ENCODE results near the gene DQX1. TPM values are rescaled to one million over a fixed set of nuclear protein-coding genes. Genes with fewer than 3 reads are reported as not detected.

The DQX1 gene
- total RNA-seq, 5 donors from 2014 or later (not counting 1 experiment from before 2014, with no cell fraction given): 0.33 to 0.76 (median 0.47) TPM; not detected in 2

DNA sequence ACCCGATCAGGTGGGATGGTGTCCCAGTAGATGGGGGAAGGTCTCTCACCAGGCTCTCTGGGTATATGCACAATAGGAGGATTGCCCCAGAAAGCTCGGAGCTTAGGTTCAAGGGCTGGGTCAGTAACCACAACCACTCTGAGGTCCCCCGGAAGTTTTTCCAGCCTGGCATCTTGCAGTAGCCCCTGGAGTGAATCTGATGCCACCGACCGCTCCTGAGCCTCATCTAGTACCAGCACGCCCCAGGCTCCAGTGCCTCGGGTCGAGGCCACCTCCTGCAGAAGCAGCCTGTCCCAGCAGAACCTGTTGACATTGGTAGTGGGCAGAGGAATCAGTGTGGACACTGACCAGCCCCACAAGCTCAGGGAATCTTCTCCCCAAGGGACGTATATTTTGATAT lies 2.0 kb downstream of the DQX1 start:
- peaks cover 5 to 18% of the 10 kb centered on the region in 2 experiments for H3K4me1 ChIP-seq (ENCODE audit: control insufficient read depth in 1 of 2, extremely low read depth in 1 of 2, insufficient read depth in 2 of 2, low read length in 2 of 2)
- Mint-ChIP-seq H3K36me3 (peaks cover 25% of the 10 kb centered on the region), H3K9me3 (no peaks in the 10 kb centered on the region), H3K4me1 (peaks cover 14 to 23% (median 22%) of the 10 kb centered on the region in 3 donors), H3K4me3 (no peak overlapping the region), H3K27me3 (peaks cover 19 to 20% of the 10 kb centered on the region in 2 donors), H3K27ac (no peak overlapping the region)
- H3K27me3 ChIP-seq (replicated peaks in 1 of 2; ENCODE audit: control insufficient read depth in 2 of 2, extremely low read depth in 1 of 2, insufficient read depth in 2 of 2, low read length in 1 of 2): peaks cover 2 to 13% of the 10 kb centered on the region in 2 experiments
- CTCF ChIA-PET: interaction anchor here in 1 of 2 donors (0.5 kb wide), 1 partner anchor 625 kb away, joined by 4 read pairs; no protein-coding TSS in a partner anchor
- H3K4me3 ChIP-seq (ENCODE audit: control insufficient read depth in 1 of 2, extremely low read depth in 1 of 2, low read length in 1 of 2): no peak overlapping the region
- no peak overlapping the region for H3K27ac ChIP-seq (ENCODE audit: low read length)
- no peaks in the 10 kb centered on the region for H3K9me3 ChIP-seq
- 100% methylated on average over 1 of the region's 9 CpGs for WGBS (ENCODE audit: insufficient coverage)
- POLR2A ChIA-PET: no interaction called here
- H3K36me3 ChIP-seq (ENCODE audit: control insufficient read depth in 2 of 2, extremely low read depth in 1 of 2, insufficient read depth in 1 of 2, low read length in 1 of 2): peaks cover 3 to 25% of the 10 kb centered on the region in 2 donors
- ATAC-seq (replicated peaks in 1 of 4) (no peak), DNase-seq (no peak)

DNA sequence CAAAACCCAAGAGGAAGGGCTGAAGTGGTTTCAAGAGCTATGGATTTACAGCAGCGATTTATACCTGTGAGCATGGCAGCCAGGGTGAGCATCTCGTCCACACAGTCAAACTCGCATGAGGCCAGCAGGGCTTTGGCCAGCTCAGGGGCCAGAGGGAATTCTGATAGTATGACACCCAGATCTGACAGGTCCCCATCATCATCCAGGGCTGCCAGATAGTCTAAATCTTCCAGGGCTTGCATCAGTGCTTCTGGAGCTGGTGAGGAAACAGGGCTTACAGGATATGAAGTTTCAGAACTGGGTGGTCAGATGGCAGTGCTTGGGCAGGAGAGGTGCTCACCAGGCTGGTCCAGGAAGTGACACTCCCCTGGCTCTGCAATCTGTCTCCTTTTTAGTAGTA lies 3.5 kb downstream of the DQX1 start:
- no peak overlapping the region for H3K27ac Mint-ChIP-seq
- 85% methylated on average over 3 of the region's 3 CpGs for WGBS (ENCODE audit: insufficient coverage)
- CTCF ChIA-PET: no interaction called here

GRCh38 chr2:74516650-74517049 lies 9.4 kb downstream of the DQX1 start:
- peaks cover 56 to 76% of the 10 kb centered on the region in 2 donors for H3K27me3 Mint-ChIP-seq
- no peak overlapping the region for H3K27ac Mint-ChIP-seq
- Histone ChIP-seq H3K36me3 (ENCODE audit: control insufficient read depth in 2 of 2, extremely low read depth in 1 of 2, insufficient read depth in 1 of 2, low read length in 1 of 2) (no peaks in the 10 kb centered on the region), H3K27me3 (replicated peaks in 1 of 2; ENCODE audit: control insufficient read depth in 2 of 2, extremely low read depth in 1 of 2, insufficient read depth in 2 of 2, low read length in 1 of 2) (peaks cover 9 to 82% of the 10 kb centered on the region in 2 experiments), H3K4me3 (ENCODE audit: control insufficient read depth in 1 of 2, extremely low read depth in 1 of 2, low read length in 1 of 2) (peak overlapping the region; percentile 28 to 66), H3K27ac (ENCODE audit: low read length) (no peak overlapping the region), H3K4me1 (ENCODE audit: control insufficient read depth in 1 of 2, extremely low read depth in 1 of 2, insufficient read depth in 2 of 2, low read length in 2 of 2) (peaks cover 7 to 36% of the 10 kb centered on the region in 2 experiments), H3K9me3 (no peaks in the 10 kb centered on the region)
- DNase-seq (no peak), ATAC-seq (replicated peaks in 1 of 4) (no peak)
- peaks cover 14 to 29% (median 21%) of the 10 kb centered on the region in 3 donors for H3K4me1 Mint-ChIP-seq
- no peaks in the 10 kb centered on the region for H3K36me3 Mint-ChIP-seq
- WGBS (ENCODE audit: insufficient coverage): 81% methylated on average over 5 of the region's 13 CpGs
- H3K4me3 Mint-ChIP-seq: peak overlapping the region; percentile 70 to 75 (median 74)
- H3K9me3 Mint-ChIP-seq: no peaks in the 10 kb centered on the region
- CTCF ChIA-PET: interaction anchor here in 1 of 2 donors (0.5 kb wide), 1 partner anchor 370 kb away, joined by 3 read pairs; no protein-coding TSS in a partner anchor
- POLR2A ChIA-PET: no interaction called here

More for the DNA sequence above, 3.5 kb downstream of the DQX1 start:
- H3K9me3 Mint-ChIP-seq: no peaks in the 10 kb centered on the region
- Histone ChIP-seq H3K4me1 (ENCODE audit: control insufficient read depth in 1 of 2, extremely low read depth in 1 of 2, insufficient read depth in 2 of 2, low read length in 2 of 2) (peaks cover 0 to 3% of the 10 kb centered on the region in 2 experiments), H3K4me3 (ENCODE audit: control insufficient read depth in 1 of 2, extremely low read depth in 1 of 2, low read length in 1 of 2) (no peak overlapping the region), H3K9me3 (no peaks in the 10 kb centered on the region), H3K36me3 (ENCODE audit: control insufficient read depth in 2 of 2, extremely low read depth in 1 of 2, insufficient read depth in 1 of 2, low read length in 1 of 2) (peaks cover 3 to 15% of the 10 kb centered on the region in 2 donors), H3K27me3 (replicated peaks in 1 of 2; ENCODE audit: control insufficient read depth in 2 of 2, extremely low read depth in 1 of 2, insufficient read depth in 2 of 2, low read length in 1 of 2) (peaks cover 2 to 26% of the 10 kb centered on the region in 2 experiments), H3K27ac (ENCODE audit: low read length) (no peak overlapping the region)
- peaks cover 33 to 34% of the 10 kb centered on the region in 2 donors for H3K27me3 Mint-ChIP-seq
- peaks cover 3 to 10% (median 9%) of the 10 kb centered on the region in 3 donors for H3K4me1 Mint-ChIP-seq
- DNase-seq (no peak), ATAC-seq (replicated peaks in 1 of 4) (no peak)
- H3K36me3 Mint-ChIP-seq: peaks cover 15% of the 10 kb centered on the region
- POLR2A ChIA-PET: interaction anchor here in 1 of 2 donors (0.5 kb wide), 1 partner anchor 16 kb away, joined by 3 read pairs; no protein-coding TSS in a partner anchor
- no peak overlapping the region for H3K4me3 Mint-ChIP-seq

DNA sequence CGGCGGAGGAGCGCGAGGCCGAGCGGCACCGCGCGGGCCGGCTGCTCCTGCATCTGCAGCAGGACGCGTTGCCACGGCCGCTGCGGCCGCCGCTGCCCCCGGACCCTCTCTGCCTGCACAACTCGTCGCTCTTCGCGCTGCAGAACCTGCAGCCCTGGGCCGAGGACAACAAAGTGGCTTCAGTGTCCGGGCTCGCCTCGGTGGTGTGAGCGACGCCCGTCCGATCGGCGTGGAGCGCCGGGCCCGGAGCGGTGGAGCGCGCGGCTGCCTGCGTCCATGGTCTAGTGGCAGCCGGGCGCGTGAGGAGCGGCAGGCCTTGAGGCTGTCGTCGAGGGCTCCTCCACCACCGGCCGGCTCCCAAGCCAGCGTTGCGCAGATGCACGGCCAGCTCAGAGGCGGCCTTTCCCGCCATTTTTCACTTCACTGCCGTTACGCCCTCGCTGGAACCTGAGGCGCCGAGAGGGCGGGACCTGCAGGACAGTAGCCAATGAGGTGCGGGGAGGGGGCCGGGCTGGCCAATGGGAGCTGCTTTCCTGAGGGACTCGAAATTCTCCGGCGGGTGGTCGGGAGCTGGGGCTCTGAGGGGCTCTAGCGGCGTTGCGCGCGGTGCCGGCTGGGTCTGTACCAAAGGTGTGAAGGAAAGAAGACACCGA lies 9.9 kb downstream of the DQX1 start:
- peaks cover 55 to 79% of the 10 kb centered on the region in 2 donors for H3K27me3 Mint-ChIP-seq
- no peaks in the 10 kb centered on the region for H3K9me3 Mint-ChIP-seq
- H3K27ac Mint-ChIP-seq: no peak overlapping the region
- 6% methylated on average over 65 of the region's 72 CpGs for WGBS (ENCODE audit: insufficient coverage)
- ATAC-seq (replicated peaks in 1 of 4) (peak; percentile 79 to 93 (median 83)), DNase-seq (peak in 34 of 35 experiments; percentile 18 to 75 (median 60))
- peaks cover 14 to 29% (median 21%) of the 10 kb centered on the region in 3 donors for H3K4me1 Mint-ChIP-seq
- Histone ChIP-seq H3K27me3 (replicated peaks in 1 of 2; ENCODE audit: control insufficient read depth in 2 of 2, extremely low read depth in 1 of 2, insufficient read depth in 2 of 2, low read length in 1 of 2) (peaks cover 9 to 83% of the 10 kb centered on the region in 2 experiments), H3K4me1 (ENCODE audit: control insufficient read depth in 1 of 2, extremely low read depth in 1 of 2, insufficient read depth in 2 of 2, low read length in 2 of 2) (peaks cover 7 to 36% of the 10 kb centered on the region in 2 experiments), H3K27ac (ENCODE audit: low read length) (no peak overlapping the region), H3K9me3 (no peaks in the 10 kb centered on the region), H3K36me3 (ENCODE audit: control insufficient read depth in 2 of 2, extremely low read depth in 1 of 2, insufficient read depth in 1 of 2, low read length in 1 of 2) (no peaks in the 10 kb centered on the region), H3K4me3 (ENCODE audit: control insufficient read depth in 1 of 2, extremely low read depth in 1 of 2, low read length in 1 of 2) (peak overlapping the region; percentile 28 to 66)
- POLR2A ChIA-PET: no interaction called here
- H3K36me3 Mint-ChIP-seq: no peaks in the 10 kb centered on the region
- CTCF ChIA-PET: interaction anchor here in 1 of 2 donors (0.5 kb wide), 1 partner anchor 369 kb away, joined by 3 read pairs; no protein-coding TSS in a partner anchor
- peak overlapping the region; percentile 70 to 75 (median 74) for H3K4me3 Mint-ChIP-seq

DNA sequence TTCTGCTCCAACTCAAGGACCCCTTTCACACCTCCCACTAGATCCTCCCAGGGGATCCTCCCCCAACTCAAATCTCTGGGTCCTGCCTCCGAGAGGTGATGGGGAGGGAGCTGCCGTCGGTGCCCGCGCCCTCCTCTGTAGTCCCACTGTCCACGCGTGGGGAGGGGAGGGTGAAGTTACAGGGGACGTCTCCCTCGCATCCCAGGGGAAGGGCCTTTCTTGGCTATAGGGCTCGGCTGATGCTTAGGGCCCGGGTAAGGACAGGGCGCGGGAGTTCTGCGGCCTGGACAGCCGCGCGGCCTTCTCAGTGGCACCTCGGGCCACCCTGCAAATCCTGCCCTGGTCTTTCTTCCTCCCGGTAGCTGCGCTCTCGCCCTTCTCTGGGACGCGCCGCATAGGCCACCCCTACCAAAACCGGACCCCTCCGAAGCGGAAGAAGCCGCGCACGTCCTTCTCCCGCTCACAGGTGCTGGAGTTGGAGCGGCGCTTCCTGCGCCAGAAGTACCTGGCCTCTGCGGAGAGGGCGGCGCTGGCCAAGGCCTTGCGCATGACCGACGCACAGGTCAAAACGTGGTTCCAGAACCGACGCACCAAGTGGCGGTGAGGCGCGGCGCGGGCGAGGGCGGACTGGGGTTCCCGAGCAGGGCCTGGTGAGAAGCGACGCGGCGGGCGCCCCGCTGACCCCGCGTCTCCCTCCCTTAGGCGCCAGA lies 10.6 kb downstream of the DQX1 start:
- Histone ChIP-seq H3K27ac (ENCODE audit: low read length) (no peak overlapping the region), H3K36me3 (ENCODE audit: control insufficient read depth in 2 of 2, extremely low read depth in 1 of 2, insufficient read depth in 1 of 2, low read length in 1 of 2) (no peaks in the 10 kb centered on the region), H3K4me3 (ENCODE audit: control insufficient read depth in 1 of 2, extremely low read depth in 1 of 2, low read length in 1 of 2) (peak overlapping the region; percentile 31 to 66), H3K9me3 (no peaks in the 10 kb centered on the region), H3K4me1 (ENCODE audit: control insufficient read depth in 1 of 2, extremely low read depth in 1 of 2, insufficient read depth in 2 of 2, low read length in 2 of 2) (peaks cover 7 to 36% of the 10 kb centered on the region in 2 experiments), H3K27me3 (replicated peaks in 1 of 2; ENCODE audit: control insufficient read depth in 2 of 2, extremely low read depth in 1 of 2, insufficient read depth in 2 of 2, low read length in 1 of 2) (peaks cover 13 to 84% of the 10 kb centered on the region in 2 experiments)
- POLR2A ChIA-PET: interaction anchor here in 1 of 2 donors (0.6 kb wide), 1 partner anchor 69 kb away, joined by 3 read pairs; no protein-coding TSS in a partner anchor
- peaks cover 14 to 29% (median 21%) of the 10 kb centered on the region in 3 donors for H3K4me1 Mint-ChIP-seq
- DNase-seq (peak in 2 of 35 experiments; percentile 16 to 29), ATAC-seq (replicated peaks in 1 of 4) (peak in 3 of 4 experiments; percentile 4 to 27 (median 21))
- peak overlapping the region; percentile 65 to 74 (median 70) for H3K4me3 Mint-ChIP-seq
- H3K36me3 Mint-ChIP-seq: no peaks in the 10 kb centered on the region
- CTCF ChIA-PET: no interaction called here
- H3K27ac Mint-ChIP-seq: no peak overlapping the region
- H3K9me3 Mint-ChIP-seq: no peaks in the 10 kb centered on the region
- H3K27me3 Mint-ChIP-seq: peaks cover 54 to 74% of the 10 kb centered on the region in 2 donors
- WGBS (ENCODE audit: insufficient coverage): 8% methylated on average over 51 of the region's 60 CpGs
